Activated CD8-positive, alpha-beta memory T cell treated with anti-CD3 and anti-CD28 coated beads for 48 hours (primary cell): Measurements from ENCODE around the gene PER2.
"Not testable (repeated sequence)": the region's sequence is repeated elsewhere in the genome, so short reads cannot be mapped to it uniquely, and the experiment has no call there.

Source experiments
- DNase-seq, 3 experiments: peaks; one replicate each; pipeline ENCODE4 v3.0.0-alpha.2; 2020; ENCODE audit warnings: low read depth in 2 of 3, low spot score in 2 of 3

Gene PER2

GRCh38 chr2:238288650-238289573 lies 502 bp upstream of the PER2 start:
- peak; percentile 90 to 95 (median 94) for DNase-seq

GRCh38 chr2:238286987-238287736 lies 1.2 kb downstream of the PER2 start:
- DNase-seq = peak in 1 of 3 experiments; percentile 18

GRCh38 chr2:238286551-238286950 lies 1.9 kb downstream of the PER2 start:
- no peak for DNase-seq

GRCh38 chr2:238286095-238286494 lies 2.3 kb downstream of the PER2 start:
- no peak for DNase-seq

GRCh38 chr2:238285653-238286082 lies 2.7 kb downstream of the PER2 start:
- no peak for DNase-seq

GRCh38 chr2:238284802-238285515 lies 3.5 kb downstream of the PER2 start:
- no peak for DNase-seq

- DNase-seq = no peak
Observed at GRCh38 chr2:238282861-238283738, 5.3 kb downstream of the PER2 start.

GRCh38 chr2:238281826-238282480 lies 6.5 kb downstream of the PER2 start:
- no peak for DNase-seq

GRCh38 chr2:238280083-238280825 lies 8.2 kb downstream of the PER2 start:
- no peak for DNase-seq

- DNase-seq = no peak
Observed at GRCh38 chr2:238279324-238279682, 9.1 kb downstream of the PER2 start.

GRCh38 chr2:238278626-238279323 lies 9.6 kb downstream of the PER2 start:
- no peak for DNase-seq

- no peak for DNase-seq
Observed at GRCh38 chr2:238277695-238278094, 10.7 kb downstream of the PER2 start.

GRCh38 chr2:238274152-238274865 lies 14.1 kb downstream of the PER2 start:
- no peak for DNase-seq

- not testable (repeated sequence) for DNase-seq
Observed at GRCh38 chr2:238273433-238273832, 15.0 kb downstream of the PER2 start.

GRCh38 chr2:238272156-238272555 lies 16.3 kb downstream of the PER2 start:
- DNase-seq = no peak

- not testable (repeated sequence) for DNase-seq
Observed at GRCh38 chr2:238271686-238272085, 16.7 kb downstream of the PER2 start.

GRCh38 chr2:238271061-238271554 lies 17.3 kb downstream of the PER2 start:
- no peak for DNase-seq

GRCh38 chr2:238270606-238271005 lies 17.8 kb downstream of the PER2 start:
- no peak for DNase-seq
